Esophagus muscularis mucosa (tissue), 4 donors: ENCODE data around the gene CD79A. TPM values are rescaled to one million over a fixed set of nuclear protein-coding genes. Genes with fewer than 3 reads are reported as not detected.

Source experiments
- DNase-seq: peaks from one replicate; pipeline ENCODE4 v3.0.0-alpha.2; 2017; ENCODE audit errors: extremely low spot score
- H3K27ac ChIP-seq, 4 donors: fragments of 200-600 bp; sonication (generic); replicated peaks in 1 of 4; 1 replicate in 3 of 4; 2 replicates in 1 of 4; pipeline ENCODE4 v1.5.1; 2016 to 2019; ENCODE audit warnings: mild to moderate bottlenecking in 1 of 4
- H3K27me3 ChIP-seq, 4 donors: fragments of 200-600 bp; sonication (generic); one replicate each; pipeline versions ENCODE4 v1.5.1 to v1.6.0; 2016 to 2019
- H3K36me3 ChIP-seq, 4 donors: fragments of 200-600 bp; sonication (generic); one replicate each; pipeline ENCODE4 v1.5.1; 2016 to 2019
- H3K4me1 ChIP-seq, 4 donors: fragments of 200-600 bp; sonication (generic); one replicate each; pipeline ENCODE4 v1.5.1; 2016 to 2019
- H3K4me3 ChIP-seq, 4 donors: fragments of 200-600 bp; sonication (generic); 1 replicate in 2 of 4; 2 replicates in 2 of 4; pipeline ENCODE4 v1.5.1; 2016 to 2019; ENCODE audit warnings: mild to moderate bottlenecking in 4 of 4, moderate library complexity in 1 of 4
- H3K9me3 ChIP-seq, 4 donors: fragments of 200-600 bp; sonication (generic); 1 replicate in 3 of 4; 2 replicates in 1 of 4; pipeline ENCODE4 v1.5.1; 2016 to 2019
- CTCF ChIP-seq, 3 experiments: fragments of 200-600 bp in 2 of 3; fragments of 450-650 bp in 1 of 3; sonication (generic) in 2 of 3; IDR thresholded peaks; one replicate each; pipeline ENCODE4 v1.5.1; 2017 to 2019; ENCODE audit warnings: antibody characterized with exemption in 3 of 3, mild to moderate bottlenecking in 2 of 3, moderate library complexity in 1 of 3
- EP300 ChIP-seq: sonication (generic); formaldehyde crosslinking; IDR thresholded peaks from one replicate; pipeline ENCODE4 v1.6.1; 2017; ENCODE audit warnings: antibody characterized with exemption
- POLR2A ChIP-seq: fragments of 450-650 bp; IDR thresholded peaks from one replicate; pipeline ENCODE4 v1.6.1; 2017; ENCODE audit warnings: antibody characterized with exemption, moderate library complexity, mild to moderate bottlenecking, low read depth
- POLR2AphosphoS5 ChIP-seq, 2 donors: sonication (generic); formaldehyde crosslinking; IDR thresholded peaks; one replicate each; pipeline ENCODE4 v1.6.1; 2017; ENCODE audit warnings: antibody characterized with exemption in 2 of 2
- WGBS: methylation state at CpG from one replicate; pipeline ENCODE4 v1.1.5; 2018; 5-methylcytosine and 5-hydroxymethylcytosine counted together
- intact Hi-C: fragments of 100-400 bp; cut with DNase I; formaldehyde crosslinking; loops from one replicate; pipeline ENCODE4 v1.15.1; 2023
- total RNA-seq, 4 donors: library from RNA; depleted of rRNA; stranded (reverse); fragments of >200 nt; gene quantifications; one replicate each; pipeline versions ENCODE4 v1.1.0 to v1.2.1, GENCODE V29; 2016

The CD79A gene
- total RNA-seq, 4 donors from 2014 or later = 0.71 to 2.2 TPM; not detected in 2

GRCh38 chr19:41844601-41845000 lies 32.5 kb upstream of the CD79A start, which contains the start of gene LYPD4:
LYPD4 (minus strand) TSS chr19:41844683; CDS start chr19:41839285, 5,398 bp downstream.
- intact Hi-C loops = no loop called here
- DNase-seq = no peak
- TF ChIP-seq POLR2AphosphoS5 (IDR thresholded peaks at IDR 0.05) (no peak), CTCF (IDR thresholded peaks at IDR 0.05) (no peak), POLR2A (no peak), EP300 (no peak)
- Histone ChIP-seq H3K4me1 (no peaks in the 10 kb centered on the region), H3K4me3 (no peak within 1 kb of the TSS), H3K36me3 (no peaks in the 10 kb centered on the region), H3K27me3 (peaks cover 0 to 55% (median 0%) of the 10 kb centered on the region in 4 donors), H3K9me3 (no peaks in the 10 kb centered on the region), H3K27ac (no peak within 1 kb of the TSS)
- 79% methylated on average over 30 of the region's 30 CpGs for WGBS

- Histone ChIP-seq H3K4me1 (no peaks in the 10 kb centered on the region), H3K27me3 (peaks cover 0 to 55% (median 0%) of the 10 kb centered on the region in 4 donors), H3K36me3 (no peaks in the 10 kb centered on the region), H3K27ac (no peak within 1 kb of the TSS), H3K9me3 (no peaks in the 10 kb centered on the region), H3K4me3 (no peak within 1 kb of the TSS)
- TF ChIP-seq CTCF (IDR thresholded peaks at IDR 0.05) (no peak), POLR2A (no peak), EP300 (no peak), POLR2AphosphoS5 (IDR thresholded peaks at IDR 0.05) (no peak)
- no peak for DNase-seq
- intact Hi-C loops = no loop called here
- 97% methylated on average over 3 of the region's 3 CpGs for WGBS
These were observed 32.3 kb upstream of the CD79A start, which contains the start of gene DMRTC2 for GRCh38 chr19:41845001-41845050. DMRTC2 (plus strand) TSS chr19:41845042; CDS start chr19:41847429, 2,387 bp downstream.

GRCh38 chr19:41845051-41845590 lies 32.0 kb upstream of the CD79A start:
- H3K9me3 ChIP-seq = no peaks in the 10 kb centered on the region
- TF ChIP-seq POLR2AphosphoS5 (IDR thresholded peaks at IDR 0.05) (no peak), POLR2A (no peak), CTCF (IDR thresholded peaks at IDR 0.05) (no peak), EP300 (no peak)
- no peaks in the 10 kb centered on the region for H3K4me1 ChIP-seq
- no peak for DNase-seq
- peaks cover 0 to 55% (median 0%) of the 10 kb centered on the region in 4 donors for H3K27me3 ChIP-seq
- intact Hi-C loops = no loop called here
- no peak overlapping the region for H3K27ac ChIP-seq
- H3K36me3 ChIP-seq = no peaks in the 10 kb centered on the region
- 88% methylated on average over 23 of the region's 23 CpGs for WGBS
- H3K4me3 ChIP-seq = no peak overlapping the region

GRCh38 chr19:41847351-41848105 lies 29.6 kb upstream of the CD79A start:
- no peak for DNase-seq
- TF ChIP-seq POLR2A (no peak), CTCF (IDR thresholded peaks at IDR 0.05) (no peak), EP300 (no peak)
- intact Hi-C loops = no loop called here
- H3K27me3 ChIP-seq = peaks cover 0 to 55% (median 0%) of the 10 kb centered on the region in 4 donors
- no peaks in the 10 kb centered on the region for H3K4me1 ChIP-seq
- no peak overlapping the region for H3K4me3 ChIP-seq
- no peak overlapping the region for H3K27ac ChIP-seq
- no peaks in the 10 kb centered on the region for H3K9me3 ChIP-seq
- WGBS = 88% methylated on average over 17 of the region's 19 CpGs
- H3K36me3 ChIP-seq = no peaks in the 10 kb centered on the region

- Histone ChIP-seq H3K36me3 (no peaks in the 10 kb centered on the region), H3K9me3 (no peaks in the 10 kb centered on the region), H3K4me1 (no peaks in the 10 kb centered on the region), H3K4me3 (no peak overlapping the region), H3K27ac (no peak overlapping the region), H3K27me3 (peaks cover 0 to 55% (median 0%) of the 10 kb centered on the region in 4 donors)
- DNase-seq = no peak
- intact Hi-C loops = no loop called here
- TF ChIP-seq POLR2AphosphoS5 (IDR thresholded peaks at IDR 0.05) = no peak
- TF ChIP-seq EP300 = no peak
- no peak for TF ChIP-seq POLR2A
- TF ChIP-seq CTCF (IDR thresholded peaks at IDR 0.05) = no peak
- WGBS = 77% methylated on average over 6 of the region's 6 CpGs
These were observed 28.4 kb upstream of the CD79A start for GRCh38 chr19:41848666-41849065.
